ENCODE measurements around the gene MYO5C.

The MYO5C gene

GRCh38 chr15:52280326-52281084 is 15.1 kb downstream of the MYO5C start:
- no peak for DNase-seq (ENCODE audit: low spot score)

GRCh38 chr15:52278636-52279367 is 16.8 kb downstream of the MYO5C start:
- no peak for DNase-seq (ENCODE audit: low spot score)

GRCh38 chr15:52278135-52278534 is 17.5 kb downstream of the MYO5C start:
- DNase-seq (ENCODE audit: low spot score), result no peak

GRCh38 chr15:52277575-52277974 is 18.0 kb downstream of the MYO5C start:
- no peak for DNase-seq (ENCODE audit: low spot score)

- DNase-seq (ENCODE audit: low spot score), result no peak
Measured at GRCh38 chr15:52276256-52276770, 19.3 kb downstream of the MYO5C start.

GRCh38 chr15:52263563-52264282 is 31.9 kb downstream of the MYO5C start:
- DNase-seq (ENCODE audit: low spot score), result no peak

- DNase-seq (ENCODE audit: low spot score), result no peak
Measured at GRCh38 chr15:52262364-52262763, 33.2 kb downstream of the MYO5C start.

GRCh38 chr15:52261498-52262242 is 33.9 kb downstream of the MYO5C start:
- DNase-seq (ENCODE audit: low spot score), result peak; percentile 72

- DNase-seq (ENCODE audit: low spot score), result no peak
Measured at GRCh38 chr15:52261026-52261425, 34.6 kb downstream of the MYO5C start.

GRCh38 chr15:52259503-52259902 is 36.1 kb downstream of the MYO5C start:
- DNase-seq (ENCODE audit: low spot score), result no peak

GRCh38 chr15:52258461-52258860 is 37.1 kb downstream of the MYO5C start:
- no peak for DNase-seq (ENCODE audit: low spot score)

- peak; percentile 80 for DNase-seq (ENCODE audit: low spot score)
Measured at GRCh38 chr15:52257734-52258062, 37.9 kb downstream of the MYO5C start.

GRCh38 chr15:52256930-52257733 is 38.5 kb downstream of the MYO5C start:
- DNase-seq (ENCODE audit: low spot score), result peak; percentile 20

- peak; percentile 72 for DNase-seq (ENCODE audit: low spot score)
Measured at GRCh38 chr15:52256366-52256765, 39.2 kb downstream of the MYO5C start.

GRCh38 chr15:52255935-52256334 is 39.7 kb downstream of the MYO5C start:
- DNase-seq (ENCODE audit: low spot score), result peak; percentile 58

GRCh38 chr15:52255008-52255407 is 40.6 kb downstream of the MYO5C start:
- DNase-seq (ENCODE audit: low spot score), result no peak

GRCh38 chr15:52254391-52254790 is 41.2 kb downstream of the MYO5C start:
- DNase-seq (ENCODE audit: low spot score), result no peak

GRCh38 chr15:52252781-52253180 is 42.8 kb downstream of the MYO5C start:
- DNase-seq (ENCODE audit: low spot score), result no peak

GRCh38 chr15:52251144-52251860 is 44.3 kb downstream of the MYO5C start:
- no peak for DNase-seq (ENCODE audit: low spot score)

- DNase-seq (ENCODE audit: low spot score), result no peak
Measured at GRCh38 chr15:52247461-52247860, 48.1 kb downstream of the MYO5C start.
